ENCODE measurements around the gene NLRP1. TPM values are rescaled to one million over a fixed set of nuclear protein-coding genes. Genes with fewer than 3 reads are reported as not detected.

The NLRP1 gene
- total RNA-seq, 1 donor from 2014 or later = 7.8 TPM

DNA sequence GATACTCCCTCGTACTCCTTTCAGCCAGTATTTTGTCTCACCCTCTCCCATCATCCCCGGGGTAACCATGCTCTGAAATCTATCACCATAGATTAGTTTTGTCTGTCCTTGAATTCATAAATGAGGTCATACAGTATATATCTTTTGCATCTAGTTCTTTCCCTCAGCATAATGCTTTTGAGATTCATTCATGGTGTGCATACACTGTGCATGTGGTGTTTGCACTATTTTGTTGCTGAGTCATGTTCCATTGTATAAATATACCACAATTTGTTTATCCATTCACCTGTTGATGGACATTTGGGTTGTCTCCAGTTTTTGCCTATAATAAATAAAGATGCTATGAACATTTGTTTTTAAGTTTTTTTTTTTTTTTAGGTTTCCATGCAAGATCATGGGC lies 34.2 kb upstream of the NLRP1 start:
- TF ChIP-seq, protein P1, sequence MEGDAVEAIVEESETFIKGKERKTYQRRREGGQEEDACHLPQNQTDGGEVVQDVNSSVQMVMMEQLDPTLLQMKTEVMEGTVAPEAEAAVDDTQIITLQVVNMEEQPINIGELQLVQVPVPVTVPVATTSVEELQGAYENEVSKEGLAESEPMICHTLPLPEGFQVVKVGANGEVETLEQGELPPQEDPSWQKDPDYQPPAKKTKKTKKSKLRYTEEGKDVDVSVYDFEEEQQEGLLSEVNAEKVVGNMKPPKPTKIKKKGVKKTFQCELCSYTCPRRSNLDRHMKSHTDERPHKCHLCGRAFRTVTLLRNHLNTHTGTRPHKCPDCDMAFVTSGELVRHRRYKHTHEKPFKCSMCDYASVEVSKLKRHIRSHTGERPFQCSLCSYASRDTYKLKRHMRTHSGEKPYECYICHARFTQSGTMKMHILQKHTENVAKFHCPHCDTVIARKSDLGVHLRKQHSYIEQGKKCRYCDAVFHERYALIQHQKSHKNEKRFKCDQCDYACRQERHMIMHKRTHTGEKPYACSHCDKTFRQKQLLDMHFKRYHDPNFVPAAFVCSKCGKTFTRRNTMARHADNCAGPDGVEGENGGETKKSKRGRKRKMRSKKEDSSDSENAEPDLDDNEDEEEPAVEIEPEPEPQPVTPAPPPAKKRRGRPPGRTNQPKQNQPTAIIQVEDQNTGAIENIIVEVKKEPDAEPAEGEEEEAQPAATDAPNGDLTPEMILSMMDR (IDR thresholded peaks at IDR 0.05; ENCODE audit: unreplicated experiment) = no peak
- Mint-ChIP-seq H3K4me1 (ENCODE audit: unreplicated experiment) (no peaks in the 10 kb centered on the region), H3K36me3 (ENCODE audit: low read depth, unreplicated experiment) (no peaks in the 10 kb centered on the region), H3K4me3 (ENCODE audit: unreplicated experiment) (no peak overlapping the region), H3K27ac (ENCODE audit: unreplicated experiment) (no peak overlapping the region), H3K9me3 (ENCODE audit: unreplicated experiment) (no peaks in the 10 kb centered on the region), H3K27me3 (ENCODE audit: unreplicated experiment) (peaks cover 2% of the 10 kb centered on the region)
- DNase-seq (ENCODE audit: low spot score) = no peak

DNA sequence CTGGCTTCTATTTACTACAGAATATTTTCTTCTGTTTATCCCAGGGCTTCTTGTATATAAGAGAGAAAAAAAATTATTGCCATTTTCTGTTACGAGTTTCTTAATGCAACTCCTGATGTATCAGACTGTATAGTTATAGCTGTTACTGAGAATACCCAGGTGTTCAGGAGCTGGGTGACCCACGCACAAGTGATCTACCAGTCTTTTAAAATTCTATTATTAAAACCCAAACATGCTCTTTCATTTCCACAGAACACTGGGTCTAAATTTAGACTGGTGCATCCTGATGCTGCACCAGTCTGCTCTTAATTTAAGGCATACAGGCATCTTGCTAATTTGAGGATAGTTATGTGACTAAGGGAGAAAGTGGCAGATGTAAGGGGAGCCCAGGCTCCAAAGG lies 31.2 kb upstream of the NLRP1 start:
- Mint-ChIP-seq H3K4me3 (ENCODE audit: unreplicated experiment) (no peak overlapping the region), H3K9me3 (ENCODE audit: unreplicated experiment) (no peaks in the 10 kb centered on the region), H3K36me3 (ENCODE audit: low read depth, unreplicated experiment) (no peaks in the 10 kb centered on the region), H3K27me3 (ENCODE audit: unreplicated experiment) (peaks cover 2% of the 10 kb centered on the region), H3K4me1 (ENCODE audit: unreplicated experiment) (no peaks in the 10 kb centered on the region), H3K27ac (ENCODE audit: unreplicated experiment) (no peak overlapping the region)
- no peak for DNase-seq (ENCODE audit: low spot score)
- TF ChIP-seq, protein P1 (IDR thresholded peaks at IDR 0.05; ENCODE audit: unreplicated experiment) = no peak

DNA sequence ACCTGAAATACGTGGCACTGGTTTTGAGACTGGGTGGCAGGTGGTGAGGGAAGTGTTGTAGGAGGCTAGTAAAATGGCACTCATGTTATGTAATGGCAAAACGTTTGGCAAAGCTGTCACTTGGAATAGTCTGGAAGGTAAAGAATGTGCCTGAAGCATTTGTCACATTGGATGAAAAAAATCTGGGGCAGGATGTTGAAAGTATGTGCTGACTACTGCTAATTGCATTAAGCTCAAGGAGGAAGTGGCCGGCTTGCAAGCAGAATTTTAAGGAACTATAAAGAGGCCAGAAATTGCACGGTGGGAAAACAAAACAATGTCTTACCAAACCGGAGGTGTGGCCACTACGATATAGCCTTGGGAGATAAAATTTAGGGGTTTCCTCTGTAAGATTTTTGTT lies 26.6 kb upstream of the NLRP1 start:
- no peak overlapping the region for H3K4me3 Mint-ChIP-seq (ENCODE audit: unreplicated experiment)
- no peaks in the 10 kb centered on the region for H3K9me3 Mint-ChIP-seq (ENCODE audit: unreplicated experiment)
- TF ChIP-seq, protein P1 (IDR thresholded peaks at IDR 0.05; ENCODE audit: unreplicated experiment) = no peak
- no peak overlapping the region for H3K27ac Mint-ChIP-seq (ENCODE audit: unreplicated experiment)
- H3K27me3 Mint-ChIP-seq (ENCODE audit: unreplicated experiment) = peaks cover 2% of the 10 kb centered on the region
- H3K36me3 Mint-ChIP-seq (ENCODE audit: low read depth, unreplicated experiment) = no peaks in the 10 kb centered on the region
- DNase-seq (ENCODE audit: low spot score) = no peak
- no peaks in the 10 kb centered on the region for H3K4me1 Mint-ChIP-seq (ENCODE audit: unreplicated experiment)

DNA sequence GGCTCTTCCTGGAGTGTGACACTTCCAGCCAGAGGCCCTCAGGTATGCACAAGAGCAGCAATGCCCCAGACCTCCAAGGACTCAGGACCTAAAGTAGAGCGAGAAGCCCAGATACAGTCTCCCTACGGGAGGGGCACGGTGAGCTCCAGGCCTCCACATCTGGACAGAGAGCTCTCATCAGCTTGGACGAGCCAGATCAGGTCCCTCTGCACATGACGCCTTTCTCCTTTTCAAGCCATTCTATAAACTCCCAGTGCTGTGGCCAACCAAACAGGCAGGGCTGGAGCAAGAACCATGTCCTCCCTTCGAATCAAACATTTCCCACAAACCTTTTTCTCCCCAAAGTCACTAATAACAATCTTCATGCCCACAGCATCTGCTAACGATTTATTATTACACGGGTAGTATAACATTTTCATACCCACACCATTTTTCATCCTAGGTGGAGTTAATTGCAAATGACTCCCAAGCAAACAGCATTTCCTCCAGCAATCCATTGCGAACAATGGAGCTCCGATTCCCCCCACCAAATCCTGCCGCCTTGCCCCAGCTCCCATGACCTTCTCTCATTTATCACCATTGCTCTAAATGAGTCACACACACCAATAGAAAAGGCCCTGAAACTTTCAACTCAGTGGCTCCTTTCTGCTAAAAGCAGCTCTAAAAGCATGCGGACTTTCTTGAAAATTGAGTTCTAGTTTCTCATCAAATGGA lies 24.2 kb upstream of the NLRP1 start:
- Mint-ChIP-seq H3K4me1 (ENCODE audit: unreplicated experiment) (no peaks in the 10 kb centered on the region), H3K9me3 (ENCODE audit: unreplicated experiment) (no peaks in the 10 kb centered on the region), H3K27me3 (ENCODE audit: unreplicated experiment) (no peaks in the 10 kb centered on the region), H3K4me3 (ENCODE audit: unreplicated experiment) (no peak overlapping the region), H3K36me3 (ENCODE audit: low read depth, unreplicated experiment) (no peaks in the 10 kb centered on the region), H3K27ac (ENCODE audit: unreplicated experiment) (no peak overlapping the region)
- TF ChIP-seq, protein P1 (IDR thresholded peaks at IDR 0.05; ENCODE audit: unreplicated experiment) = no peak
- DNase-seq (ENCODE audit: low spot score) = no peak

DNA sequence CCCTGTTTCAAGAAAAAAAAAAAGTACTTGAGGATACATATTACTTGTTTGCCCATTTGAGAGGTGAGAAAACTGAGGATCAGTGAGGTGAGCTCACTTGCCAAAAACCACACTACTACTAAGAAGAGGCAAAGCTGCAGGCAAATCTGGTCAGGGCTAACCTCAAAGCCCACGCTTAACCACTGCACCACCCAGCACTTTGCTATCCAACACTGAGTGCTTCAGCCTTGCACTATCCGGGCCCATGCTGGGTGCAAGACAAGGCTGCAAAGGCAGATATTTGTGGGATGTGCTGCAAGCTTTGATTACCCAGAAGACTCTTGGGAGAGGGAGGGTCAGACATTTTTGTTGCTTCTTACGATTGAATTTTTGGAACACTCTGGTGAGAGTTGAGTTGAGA lies 23.6 kb upstream of the NLRP1 start:
- DNase-seq (ENCODE audit: low spot score) = no peak
- TF ChIP-seq, protein P1 (IDR thresholded peaks at IDR 0.05; ENCODE audit: unreplicated experiment) = no peak
- Mint-ChIP-seq H3K4me3 (ENCODE audit: unreplicated experiment) (no peak overlapping the region), H3K27me3 (ENCODE audit: unreplicated experiment) (no peaks in the 10 kb centered on the region), H3K9me3 (ENCODE audit: unreplicated experiment) (no peaks in the 10 kb centered on the region), H3K36me3 (ENCODE audit: low read depth, unreplicated experiment) (no peaks in the 10 kb centered on the region), H3K27ac (ENCODE audit: unreplicated experiment) (no peak overlapping the region), H3K4me1 (ENCODE audit: unreplicated experiment) (no peaks in the 10 kb centered on the region)

Measured in endothelial cell (in vitro differentiated cells).